Measurements from ENCODE around the gene PSMC2. TPM values are rescaled to one million over a fixed set of nuclear protein-coding genes. Genes with fewer than 3 reads are reported as not detected.

Gene PSMC2
- total and polyA plus RNA-seq, 8 donors, result 17.7 to 58.8 (median 35.7) TPM

DNA sequence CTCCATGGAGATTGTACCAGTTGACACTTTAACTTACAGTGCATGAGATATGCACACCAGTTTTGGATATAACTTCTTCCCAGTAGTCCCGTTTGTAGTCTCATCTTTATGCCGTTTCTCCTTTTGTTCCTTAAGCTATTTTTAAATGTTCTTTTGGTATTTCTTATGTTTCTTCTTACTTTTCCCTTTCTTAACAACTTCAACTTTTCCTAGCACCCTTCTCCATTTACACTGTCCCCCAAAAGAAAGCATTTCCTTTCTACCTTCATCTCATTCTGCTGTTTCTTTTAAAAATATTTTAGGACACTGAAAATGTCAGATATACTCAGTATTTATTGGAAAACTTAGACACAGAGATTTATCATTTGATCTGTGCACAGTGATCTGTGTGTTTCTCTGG, 1.5 kb downstream of the PSMC2 start:
- FAIRE-seq, result no peak
- ATAC-seq, result no peak
- no peak for TF ChIP-seq CTCF (IDR thresholded peaks at IDR 0.05)
- Histone ChIP-seq H3K27me3 (no peaks in the 10 kb centered on the region), H3K9me3 (no peaks in the 10 kb centered on the region), H3K27ac (no peak overlapping the region), H3K36me3 (peaks cover 0 to 5% (median 0%) of the 10 kb centered on the region in 3 donors), H3K4me3 (peak overlapping the region in 2 of 4 donors; percentile 74 to 75), H3K4me1 (peaks cover 0 to 29% (median 9%) of the 10 kb centered on the region in 3 donors)
- intact Hi-C loops (cut with DNase I), result no loop called here
- 17 to 19% methylated on average over 2 of the region's 2 CpGs for whole genome bisulfite sequencing, 2 donors
- DNase-seq, result no peak

GRCh38 chr7:103349805-103350204, 2.4 kb downstream of the PSMC2 start:
- ATAC-seq, result no peak
- H3K9me3 ChIP-seq, result no peaks in the 10 kb centered on the region
- no peak for TF ChIP-seq CTCF (IDR thresholded peaks at IDR 0.05)
- WGBS, 2 donors, result 30 to 41% methylated on average over 1 of the region's 1 CpG
- H3K36me3 ChIP-seq, result peaks cover 0 to 6% (median 0%) of the 10 kb centered on the region in 3 donors
- H3K27me3 ChIP-seq, result no peaks in the 10 kb centered on the region
- no peak overlapping the region for H3K4me3 ChIP-seq
- DNase-seq, result no peak
- no peak overlapping the region for H3K27ac ChIP-seq
- no peak for FAIRE-seq
- intact Hi-C loops (cut with DNase I), result no loop called here
- peaks cover 0 to 29% (median 9%) of the 10 kb centered on the region in 3 donors for H3K4me1 ChIP-seq

- ATAC-seq (no peak), DNase-seq (no peak), FAIRE-seq (no peak)
- Histone ChIP-seq H3K4me3 (no peak overlapping the region), H3K36me3 (peaks cover 3 to 49% (median 20%) of the 10 kb centered on the region in 3 donors), H3K9me3 (no peaks in the 10 kb centered on the region), H3K27me3 (no peaks in the 10 kb centered on the region), H3K27ac (no peak overlapping the region), H3K4me1 (no peaks in the 10 kb centered on the region)
- intact Hi-C loops (cut with DNase I), result loop anchor here in 1 of 3 donors (10.0 kb wide), 1 partner anchor 55 kb away; no protein-coding TSS in a partner anchor
- TF ChIP-seq CTCF (IDR thresholded peaks at IDR 0.05), result no peak
- 91 to 94% methylated on average over 5 of the region's 5 CpGs for WGBS, 2 donors
Measured at GRCh38 chr7:103369432-103369831, 22.0 kb downstream of the PSMC2 start.

GRCh38 chr7:103373866-103374643, 26.6 kb downstream of the PSMC2 start:
- peaks cover 0 to 4% (median 0%) of the 10 kb centered on the region in 3 donors for H3K36me3 ChIP-seq
- intact Hi-C loops (cut with DNase I), result no loop called here
- no peaks in the 10 kb centered on the region for H3K27me3 ChIP-seq
- FAIRE-seq, result no peak
- H3K9me3 ChIP-seq, result no peaks in the 10 kb centered on the region
- no peak for TF ChIP-seq CTCF (IDR thresholded peaks at IDR 0.05)
- ATAC-seq, result no peak
- H3K4me3 ChIP-seq, result no peak overlapping the region
- no peaks in the 10 kb centered on the region for H3K4me1 ChIP-seq
- DNase-seq, result no peak
- 50 to 54% methylated on average over 6 of the region's 6 CpGs for WGBS, 2 donors
- no peak overlapping the region for H3K27ac ChIP-seq
